NOMO-1 treated with dmso at 0.1 percent for 144 hours (cell line): Measurements from ENCODE around the gene CNOT8.
"Not testable (repeated sequence)": the region's sequence is repeated elsewhere in the genome, so short reads cannot be mapped to it uniquely, and the experiment has no call there.

Experiments
- DNase-seq: peaks from one replicate; lab custom pipeline; 2025; ENCODE audit not compliant: unreplicated experiment; lab: John Stamatoyannopoulos, UW

CNOT8 gene

DNA sequence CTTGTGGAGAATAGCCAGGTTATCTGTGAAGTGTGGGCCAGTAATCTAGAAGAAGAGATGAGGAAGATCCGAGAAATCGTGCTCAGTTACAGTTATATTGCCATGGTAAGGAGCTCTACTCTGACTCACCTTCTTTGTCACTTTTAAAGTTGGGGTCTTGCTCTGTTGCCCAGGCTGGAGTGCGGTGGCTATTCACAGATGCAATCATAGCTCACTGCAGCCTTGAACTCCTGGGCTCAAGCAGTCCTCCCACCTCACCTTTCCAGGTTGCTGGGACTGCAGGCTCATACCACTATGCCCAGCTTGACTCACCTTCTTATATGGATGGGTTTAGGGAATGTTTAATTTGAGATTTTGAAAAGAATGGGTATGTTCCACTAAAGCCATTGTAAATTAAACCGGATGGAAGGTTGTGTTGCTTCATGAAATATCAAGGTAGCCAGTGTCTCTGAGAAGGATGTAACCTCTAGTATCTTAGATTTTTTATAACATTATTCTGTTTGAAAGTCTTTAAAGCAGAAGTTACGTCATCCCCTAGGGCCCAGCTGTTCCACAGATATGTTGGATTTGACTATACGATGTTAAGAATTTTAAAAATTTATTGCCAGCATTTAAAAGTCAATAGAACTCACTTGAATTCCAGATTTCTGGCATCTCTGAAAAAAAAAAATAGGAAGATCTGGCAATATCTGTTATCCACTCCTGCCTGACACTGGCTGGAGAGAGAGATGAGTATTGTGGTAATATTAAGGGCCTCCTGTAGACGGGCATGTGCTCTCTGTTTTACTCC, 5.1 kb downstream of the CNOT8 start:
- DNase-seq, result no peak

DNA sequence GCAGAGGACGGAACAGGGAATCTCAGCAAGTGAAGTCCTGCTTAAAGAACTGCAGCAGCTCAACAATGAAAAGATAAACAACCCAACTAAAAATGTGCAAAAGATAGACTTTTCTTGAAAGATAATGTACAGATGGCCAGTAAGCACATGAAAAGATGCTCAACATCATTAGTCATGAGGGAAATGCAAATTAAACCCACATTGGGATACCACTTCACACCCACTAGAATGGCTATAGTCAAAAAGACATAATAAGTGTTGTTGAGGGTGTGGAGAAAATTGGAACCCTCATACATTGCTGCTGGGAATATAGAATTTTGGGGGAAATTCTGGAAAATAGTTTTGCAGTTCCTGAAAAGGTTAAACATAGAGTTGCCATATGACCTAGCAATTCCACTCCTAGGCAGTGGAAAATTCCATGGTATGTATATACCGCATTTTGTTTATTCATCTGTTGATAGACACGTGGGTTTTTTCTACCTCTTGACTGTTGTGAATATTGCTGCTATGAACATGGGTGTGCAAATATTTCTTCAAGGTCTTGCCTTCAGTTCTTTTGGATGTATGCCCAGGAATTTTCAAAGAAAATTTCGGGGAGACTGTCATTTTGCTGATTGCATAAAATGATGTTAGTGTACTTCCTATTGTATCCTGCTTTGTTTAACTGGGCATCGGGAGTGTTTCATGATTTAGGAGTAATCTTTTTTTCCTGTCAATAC, 7.2 kb downstream of the CNOT8 start:
- DNase-seq, result no peak

DNA sequence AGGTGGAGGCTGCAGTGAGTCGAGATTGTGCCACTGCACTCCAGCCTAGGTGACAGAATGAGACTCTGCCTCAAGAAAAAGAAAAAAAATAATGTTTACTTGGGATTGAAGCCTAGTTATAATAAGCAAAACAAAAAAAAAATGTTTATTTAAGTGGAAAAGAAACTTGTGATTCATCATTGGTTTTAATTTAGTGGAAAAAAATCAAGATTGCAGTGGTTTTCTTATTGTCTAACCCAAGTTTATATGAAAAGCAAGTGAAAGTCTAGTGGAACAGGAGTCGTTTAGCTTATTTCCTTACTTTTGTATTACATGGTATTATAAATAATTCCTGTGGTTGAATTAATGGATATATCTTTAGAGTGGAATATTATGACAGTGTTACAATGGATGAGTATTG, 8.4 kb downstream of the CNOT8 start:
- DNase-seq, result no peak

DNA sequence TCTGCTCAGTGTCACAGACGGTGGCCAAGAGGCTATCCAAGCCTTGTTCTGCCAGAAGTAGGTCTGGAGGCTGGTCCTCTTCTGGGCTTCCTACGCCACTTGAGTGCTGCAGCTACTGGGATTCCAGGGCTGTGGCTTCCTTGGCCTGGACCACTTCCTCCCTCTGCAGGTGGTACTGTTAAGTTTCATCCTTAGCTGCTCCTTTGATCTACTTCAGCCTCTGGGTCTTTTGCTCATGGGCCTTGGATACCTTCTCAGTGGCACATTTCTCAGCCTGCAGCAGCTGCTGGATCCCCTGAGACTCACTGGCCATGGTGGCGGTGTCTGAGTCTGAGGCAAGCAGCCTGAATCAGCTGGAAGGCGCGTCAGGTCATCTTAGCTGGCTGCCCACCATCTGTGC, 10.3 kb downstream of the CNOT8 start:
- DNase-seq, result no peak

DNA sequence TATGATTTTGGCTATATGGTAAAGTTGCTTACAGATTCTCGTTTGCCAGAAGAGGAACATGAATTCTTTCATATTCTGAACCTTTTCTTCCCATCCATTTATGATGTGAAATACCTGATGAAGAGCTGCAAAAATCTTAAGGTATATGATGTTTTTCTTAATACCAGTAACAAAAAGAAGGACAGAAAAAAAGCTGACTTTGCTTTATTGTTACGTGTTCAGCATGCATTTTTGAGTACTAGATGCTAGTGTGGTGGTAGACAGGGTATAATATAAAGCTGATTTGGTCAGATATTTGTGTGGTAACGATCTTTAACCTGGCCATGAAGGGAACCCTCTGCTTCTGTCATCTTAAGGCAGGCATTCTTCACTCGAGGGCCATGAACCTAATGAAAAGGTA, 13.3 kb downstream of the CNOT8 start:
- no peak for DNase-seq

DNA sequence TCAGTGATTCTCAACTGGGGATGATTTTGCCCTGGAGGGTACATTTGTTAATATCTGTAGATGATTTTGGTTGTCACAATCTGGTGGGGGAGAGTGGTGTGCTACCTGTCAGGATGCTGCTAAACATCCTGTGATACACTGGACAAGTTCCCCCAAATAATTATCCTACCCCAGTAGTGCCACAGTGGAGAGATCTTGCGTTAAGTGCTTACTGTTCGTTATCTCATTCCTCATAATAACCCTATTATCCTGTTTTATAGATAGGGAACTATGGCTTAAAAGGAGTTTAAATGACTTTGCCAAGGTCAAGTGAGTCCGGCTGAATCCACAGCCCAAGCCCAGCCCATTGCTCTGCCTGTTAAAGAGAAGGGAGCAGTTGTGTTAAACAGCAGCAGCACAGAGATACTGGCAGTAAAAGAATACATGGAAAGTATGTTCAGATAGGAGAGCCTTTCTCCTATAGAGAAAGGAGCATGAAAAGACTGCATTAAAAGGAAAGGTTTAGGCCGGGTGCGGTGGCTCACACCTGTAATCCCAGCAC, 15.4 kb downstream of the CNOT8 start:
- no peak for DNase-seq

DNA sequence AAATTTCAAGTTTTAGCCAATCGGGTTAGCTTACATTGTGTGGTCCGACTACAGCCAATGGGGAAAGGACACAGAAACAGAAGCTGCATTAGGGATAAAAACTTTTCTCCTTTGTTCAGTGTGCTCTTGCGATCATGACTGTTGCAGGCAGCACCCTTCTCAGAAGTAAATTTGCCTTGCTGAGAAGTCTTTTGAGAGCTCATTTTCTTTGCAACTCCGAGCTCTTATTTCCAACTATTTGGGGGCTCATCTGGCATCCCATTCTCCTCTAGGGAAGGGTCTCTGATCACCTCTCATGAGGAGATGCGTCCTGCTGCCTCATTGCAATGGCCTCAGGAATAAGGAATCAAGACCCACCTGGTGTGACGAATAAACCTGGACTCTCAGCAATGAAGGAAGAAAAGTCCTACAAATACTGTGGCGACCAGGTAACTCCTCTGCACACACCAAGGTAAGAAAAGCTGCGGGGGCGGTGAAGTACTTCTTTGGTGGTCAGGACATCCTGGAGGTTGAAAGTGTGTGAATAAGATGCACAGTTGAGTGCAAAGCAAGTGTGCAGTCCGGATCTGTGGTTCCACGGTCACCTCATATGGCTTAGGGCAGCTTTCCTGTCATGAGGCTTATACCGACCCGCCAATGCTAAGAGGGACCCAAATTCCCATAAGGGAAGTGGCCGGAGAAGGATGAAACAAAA, 20.4 kb downstream of the CNOT8 start:
- no peak for DNase-seq

DNA sequence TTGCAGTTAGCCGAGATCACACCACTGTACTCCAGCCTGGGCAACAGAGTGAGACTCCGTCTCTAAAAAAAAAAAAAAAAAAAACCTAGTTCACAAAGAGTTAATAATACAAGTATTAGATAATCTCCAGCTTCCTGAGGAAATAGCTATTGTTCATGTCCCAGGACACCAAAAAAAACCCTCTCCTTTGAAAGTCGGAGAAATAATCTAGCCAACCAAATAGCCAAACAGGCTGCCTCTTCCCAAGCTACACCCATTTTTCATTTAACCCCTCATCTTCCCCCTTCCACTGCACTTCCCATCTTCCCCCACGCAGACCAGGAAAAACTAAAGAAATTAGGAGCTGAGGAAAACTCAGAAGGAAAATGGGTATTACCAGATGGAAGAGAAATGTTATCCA, 23.6 kb downstream of the CNOT8 start:
- DNase-seq, result no peak

DNA sequence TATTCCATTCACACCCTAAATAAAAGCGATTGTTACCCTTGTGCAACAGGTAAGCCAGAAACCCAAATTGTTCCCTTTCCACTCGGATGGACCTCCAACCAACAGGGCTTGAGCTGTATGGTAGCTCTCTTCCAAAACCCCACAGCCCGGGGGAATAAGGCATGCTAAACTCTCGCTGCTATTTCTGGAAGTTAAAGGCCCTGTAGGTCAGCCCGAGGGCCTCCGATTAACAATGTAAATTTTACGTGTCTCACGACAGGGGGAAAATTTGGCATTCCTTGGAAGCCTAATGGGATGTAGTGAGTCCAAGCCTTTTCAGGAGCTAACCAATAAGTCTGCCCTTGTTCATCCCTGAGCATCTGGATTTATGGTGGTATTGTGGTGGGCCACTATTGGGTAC, 26.0 kb downstream of the CNOT8 start:
- DNase-seq, result no peak

DNA sequence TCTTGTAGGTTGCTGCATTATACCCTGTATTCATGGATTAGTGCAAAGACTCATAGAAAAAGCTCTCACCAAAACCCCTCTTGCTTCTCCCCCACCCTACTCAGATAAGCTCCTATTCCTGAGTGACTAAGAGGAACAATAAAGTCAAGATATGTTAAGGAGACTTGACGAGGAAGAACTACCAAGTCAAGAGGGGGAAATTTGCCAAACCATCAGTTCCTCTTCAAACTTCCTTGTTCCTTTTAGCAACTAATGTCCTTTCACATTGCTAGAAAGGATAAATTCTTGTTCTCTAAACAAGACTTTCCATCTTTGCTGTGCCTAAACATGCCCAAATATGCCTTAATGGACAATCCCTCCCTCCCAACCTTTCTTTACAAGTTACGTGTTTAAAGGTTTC, 27.0 kb downstream of the CNOT8 start:
- DNase-seq, result no peak

DNA sequence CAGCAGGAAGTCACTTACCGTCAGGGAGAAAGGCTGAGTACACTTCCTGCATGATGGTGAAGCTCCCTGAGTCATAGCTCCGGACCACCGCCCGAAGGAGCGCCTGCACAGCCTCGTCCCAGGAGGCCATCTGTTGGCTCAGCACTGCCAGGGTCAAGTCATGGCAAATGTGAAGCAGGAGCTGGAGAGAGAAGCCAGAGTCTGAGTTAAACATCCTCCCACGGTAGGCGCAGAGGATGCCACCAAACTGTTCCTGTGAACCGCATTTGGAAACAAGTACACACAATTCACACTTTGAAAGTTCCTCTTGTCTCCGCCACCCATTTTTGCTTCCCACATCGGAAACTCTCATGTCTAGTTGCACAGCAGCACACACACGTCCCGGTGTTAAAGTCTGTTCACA, 33.9 kb downstream of the CNOT8 start:
- DNase-seq, result no peak

DNA sequence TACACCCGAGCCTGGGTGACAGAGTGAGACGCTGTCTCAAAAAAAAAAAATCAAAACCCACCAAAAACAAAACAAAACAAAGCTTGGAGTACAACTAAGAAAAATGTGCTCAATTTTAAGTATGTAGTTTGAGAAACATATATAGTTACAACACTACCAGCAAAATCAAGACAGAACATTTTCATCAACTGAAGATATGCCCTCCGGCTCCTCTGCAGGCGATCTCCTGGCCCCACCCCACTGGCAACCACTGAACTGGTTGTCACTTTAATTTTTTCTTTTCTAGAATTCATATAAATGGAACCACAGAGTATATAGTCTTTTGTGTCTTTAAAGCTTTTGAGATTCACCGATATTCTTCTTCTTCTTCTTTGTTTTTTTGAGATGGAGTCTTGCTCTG, 35.0 kb downstream of the CNOT8 start:
- DNase-seq, result no peak

DNA sequence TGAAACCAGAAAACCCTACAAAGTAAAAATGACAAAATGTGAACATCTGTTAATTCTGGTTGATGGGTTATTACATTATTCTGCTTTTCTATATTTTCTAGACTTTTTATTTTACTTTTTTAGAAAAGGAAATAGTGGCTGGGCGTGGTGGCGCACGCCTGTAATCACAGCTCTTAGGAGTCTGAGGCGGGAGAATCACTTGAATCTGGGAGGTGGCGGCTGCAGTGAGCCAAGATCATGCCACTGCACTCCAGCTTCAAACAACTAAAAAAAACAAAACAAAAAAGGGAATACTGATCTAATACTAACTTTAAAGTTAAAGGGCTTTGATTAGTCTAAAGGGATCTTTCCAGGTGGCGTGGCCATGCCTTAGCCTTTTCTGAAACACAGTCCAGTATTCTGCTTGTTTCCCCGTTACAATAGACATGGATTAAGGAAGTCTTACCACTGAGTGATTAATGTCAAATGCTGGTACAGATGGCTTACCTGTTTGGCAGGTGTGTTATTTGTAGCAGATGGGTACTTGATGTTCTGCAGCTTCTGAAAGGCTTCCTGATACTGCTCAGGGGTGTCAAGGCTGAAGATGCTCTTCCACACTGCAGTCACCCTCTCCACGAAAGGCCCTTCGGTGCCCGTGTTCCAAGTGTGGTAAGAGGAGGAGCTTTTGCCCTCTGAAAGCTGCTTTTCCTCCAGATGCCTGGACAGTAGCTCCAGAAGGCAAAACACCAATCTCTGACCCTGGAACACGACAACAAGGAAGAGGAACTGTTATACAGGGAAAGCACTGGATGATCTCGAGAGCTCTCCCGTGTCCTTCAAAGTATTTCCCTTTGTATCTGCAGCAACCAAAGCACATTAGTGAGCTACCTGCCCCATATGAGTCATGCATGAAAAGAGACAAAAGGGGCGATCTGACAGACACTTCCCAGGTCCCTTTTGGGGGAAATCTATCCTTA, 37.5 kb downstream of the CNOT8 start:
- DNase-seq, result no peak

DNA sequence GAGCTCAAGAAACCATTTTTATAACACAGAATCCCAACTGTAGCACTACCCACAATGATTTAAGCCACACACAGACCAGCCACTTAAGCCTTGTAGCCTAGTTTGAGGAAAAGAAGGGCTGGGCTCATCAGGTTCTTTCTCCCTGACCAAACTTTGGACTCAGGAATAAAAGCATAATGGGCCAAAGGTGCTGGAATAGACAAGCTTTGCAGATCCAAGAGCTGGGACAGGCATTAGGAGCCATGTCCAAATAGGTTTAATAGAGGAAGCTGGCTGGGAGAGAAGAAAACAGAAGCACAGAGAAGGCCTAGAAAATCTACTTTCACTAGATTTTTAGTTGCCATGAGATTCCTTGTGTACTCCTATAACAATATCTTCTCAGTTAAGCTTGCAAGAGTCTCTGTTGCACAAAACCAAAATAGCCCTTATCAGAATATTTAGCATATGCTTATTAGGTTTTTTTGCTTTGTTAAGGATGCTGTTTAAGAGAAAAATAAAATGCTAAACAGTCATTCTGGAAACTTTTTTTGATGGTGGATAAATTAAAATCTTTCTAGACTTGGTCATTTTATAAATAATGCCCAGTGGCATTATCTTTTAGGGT, 38.2 kb downstream of the CNOT8 start:
- DNase-seq, result no peak

DNA sequence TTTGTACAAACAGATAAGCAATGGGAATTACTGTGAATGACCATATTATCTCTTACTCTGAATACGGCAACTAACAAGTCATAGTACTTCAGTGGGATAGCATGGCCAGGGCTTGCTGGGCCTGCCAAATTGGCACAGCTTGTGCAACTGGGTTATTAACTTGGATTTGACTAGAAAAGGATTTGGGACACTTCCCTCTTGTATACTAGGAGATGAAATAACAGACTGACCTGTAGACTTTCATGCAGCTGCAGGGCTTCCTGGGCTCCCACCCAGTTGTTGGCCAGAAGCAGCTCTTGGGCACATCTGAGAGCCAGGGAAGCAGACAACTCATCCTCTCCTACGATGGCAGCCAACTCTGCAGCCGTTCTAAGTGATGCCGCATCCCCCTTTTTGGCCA, 39.8 kb downstream of the CNOT8 start:
- DNase-seq, result no peak

DNA sequence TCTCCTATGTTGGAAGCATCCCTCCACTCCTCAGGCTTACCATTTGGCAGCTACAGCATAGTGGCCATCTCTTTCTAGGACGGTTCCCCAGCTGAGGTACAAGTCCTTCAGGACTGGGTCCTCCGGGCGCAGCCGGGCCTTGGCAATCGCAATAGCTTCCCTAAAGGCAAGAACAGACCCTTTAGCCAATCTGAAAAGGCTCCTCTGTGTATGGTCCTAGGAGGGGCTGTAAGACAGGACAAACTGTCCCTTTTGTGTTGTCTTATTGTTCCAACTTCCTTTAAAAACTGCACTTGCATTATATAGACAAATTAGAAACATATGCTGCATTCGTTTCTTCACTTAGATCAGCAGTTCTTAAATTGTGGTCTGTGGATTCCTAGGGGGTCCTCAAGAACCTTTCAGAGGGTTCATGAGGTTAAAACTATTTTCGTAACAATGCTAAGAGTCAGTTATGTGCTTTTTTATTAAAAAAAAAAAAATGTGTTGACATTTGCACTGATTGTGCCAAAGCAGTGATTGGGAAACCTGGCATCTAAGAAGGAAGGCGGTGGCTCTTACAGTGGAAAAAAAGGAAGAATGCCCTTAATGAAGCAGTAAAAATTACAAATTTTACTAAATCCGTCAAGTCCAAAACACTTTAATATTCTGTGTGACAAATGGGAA, 40.9 kb downstream of the CNOT8 start:
- no peak for DNase-seq

DNA sequence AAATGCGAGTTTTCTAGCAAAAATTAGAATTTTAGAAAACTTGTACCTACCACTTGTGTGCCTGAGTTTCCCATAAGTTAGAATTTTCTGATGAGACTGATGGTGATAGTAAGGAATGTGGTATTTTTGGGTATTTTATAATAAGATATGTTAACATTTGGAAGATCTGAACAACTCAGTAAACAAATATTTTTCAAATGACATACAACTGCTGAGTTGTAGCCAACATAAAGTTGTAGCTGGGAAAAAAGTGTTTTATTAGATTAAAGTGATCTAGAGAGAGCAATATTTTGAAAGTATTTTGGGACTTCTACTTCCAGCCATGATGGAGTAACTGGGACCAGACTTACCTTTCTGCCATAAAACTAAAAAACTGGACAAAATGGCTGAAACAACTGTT, 41.6 kb downstream of the CNOT8 start:
- DNase-seq, result no peak

DNA sequence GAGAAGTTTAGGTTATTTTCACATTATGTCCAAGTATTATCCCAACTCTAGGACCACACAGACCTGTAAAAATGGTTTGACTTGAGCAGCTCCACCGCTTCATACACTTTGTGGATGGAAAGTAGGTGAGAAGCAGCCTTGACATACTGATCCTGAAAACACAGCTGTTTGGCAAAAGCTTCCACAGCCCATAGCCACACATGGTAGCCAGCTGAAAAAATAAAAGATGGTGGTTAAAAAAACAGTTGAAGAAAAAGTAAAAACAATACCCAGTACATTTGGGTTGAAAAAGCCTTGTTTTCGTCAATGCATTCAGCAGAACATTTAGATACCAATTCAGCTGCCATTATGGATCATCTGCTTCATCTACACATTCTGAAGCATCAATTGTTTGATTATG, 42.8 kb downstream of the CNOT8 start:
- no peak for DNase-seq

DNA sequence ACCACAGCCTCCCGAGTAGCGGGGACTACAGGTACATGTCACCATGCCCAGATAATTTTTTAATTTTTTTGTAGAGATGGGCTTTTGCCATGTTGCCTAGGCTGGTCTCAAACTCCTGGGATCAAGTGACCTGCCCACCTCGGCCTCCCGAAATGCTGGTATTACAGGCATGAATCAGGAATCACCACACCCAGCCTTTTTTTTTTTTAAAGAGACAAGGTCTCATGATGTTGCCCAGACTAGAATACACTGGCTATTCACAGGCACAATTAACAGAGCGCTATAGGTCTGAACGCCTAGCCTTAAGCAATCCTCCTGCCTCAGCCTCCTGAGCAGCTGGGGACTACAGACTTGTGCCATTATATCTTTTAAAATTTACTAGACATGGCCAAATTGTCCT, 43.5 kb downstream of the CNOT8 start:
- DNase-seq, result no peak

DNA sequence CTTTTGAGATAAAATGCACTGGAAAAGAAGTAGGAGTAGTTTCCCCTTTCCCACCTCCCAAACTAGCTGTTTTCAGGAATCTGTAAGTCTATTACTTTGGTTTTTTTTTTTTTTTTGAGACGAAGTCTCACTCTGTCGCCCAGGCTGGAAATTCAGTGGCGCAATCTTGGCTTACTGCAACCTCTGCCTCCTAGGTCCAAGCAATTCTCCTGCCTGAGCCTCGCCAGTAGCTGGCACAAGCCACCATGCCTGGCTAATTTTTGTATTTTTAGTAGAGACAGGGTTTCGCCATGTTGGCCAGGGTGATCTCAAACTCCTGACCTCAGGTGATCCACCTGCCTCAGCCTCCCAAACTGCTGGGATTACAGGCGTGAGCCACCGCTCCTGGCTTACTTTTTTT, 47.2 kb downstream of the CNOT8 start:
- not testable (repeated sequence) for DNase-seq
